Measurements from ENCODE around the gene SCGB1C1. TPM values are rescaled to one million over a fixed set of nuclear protein-coding genes. Genes with fewer than 3 reads are reported as not detected.
A peak's percentile ranks its signal among the peaks of the same experiment; 100 is the strongest.

The SCGB1C1 gene
- total and polyA plus RNA-seq, 8 donors = 0.41 to 1.1 (median 0.67) TPM; not detected in 4

- 90 to 99% methylated on average over 5 of the region's 5 CpGs for WGBS, 2 donors
- Histone ChIP-seq H3K4me3 (no peak overlapping the region), H3K9me3 (no peaks in the 10 kb centered on the region), H3K4me1 (peaks cover 10 to 18% (median 16%) of the 10 kb centered on the region in 3 donors), H3K36me3 (peaks cover 0 to 49% (median 33%) of the 10 kb centered on the region in 3 donors), H3K27ac (no peak overlapping the region), H3K27me3 (no peaks in the 10 kb centered on the region)
- ATAC-seq (no peak), DNase-seq (peak in 1 of 6 donors; percentile 11), FAIRE-seq (no peak)
- intact Hi-C loops (cut with DNase I) = no loop called here
- no peak for TF ChIP-seq CTCF (IDR thresholded peaks at IDR 0.05)
These were observed 17.9 kb downstream of the SCGB1C1 start for GRCh38 chr11:210803-211180.

- intact Hi-C loops (cut with DNase I) = no loop called here
- peak in 2 of 6 donors; percentile 17 to 31 for DNase-seq
- no peak overlapping the region for H3K27ac ChIP-seq
- no peak for ATAC-seq
- TF ChIP-seq CTCF (IDR thresholded peaks at IDR 0.05) = no peak
- H3K4me1 ChIP-seq = peaks cover 10 to 13% (median 13%) of the 10 kb centered on the region in 3 donors
- 73 to 81% methylated on average over 5 of the region's 5 CpGs for WGBS, 2 donors
- peaks cover 0 to 49% (median 33%) of the 10 kb centered on the region in 3 donors for H3K36me3 ChIP-seq
- no peak overlapping the region for H3K4me3 ChIP-seq
- no peaks in the 10 kb centered on the region for H3K9me3 ChIP-seq
- no peaks in the 10 kb centered on the region for H3K27me3 ChIP-seq
- FAIRE-seq = no peak
These were observed 18.4 kb downstream of the SCGB1C1 start for GRCh38 chr11:211295-211694.

GRCh38 chr11:211741-212140 lies 18.9 kb downstream of the SCGB1C1 start:
- 84 to 95% methylated on average over 9 of the region's 9 CpGs for WGBS, 2 donors
- Histone ChIP-seq H3K9me3 (no peaks in the 10 kb centered on the region), H3K27ac (no peak overlapping the region), H3K4me1 (peaks cover 10 to 13% (median 13%) of the 10 kb centered on the region in 3 donors), H3K36me3 (peaks cover 0 to 49% (median 33%) of the 10 kb centered on the region in 3 donors), H3K4me3 (no peak overlapping the region), H3K27me3 (no peaks in the 10 kb centered on the region)
- FAIRE-seq (no peak), DNase-seq (peak in 2 of 6 donors; percentile 10 to 44), ATAC-seq (no peak)
- intact Hi-C loops (cut with DNase I) = no loop called here
- TF ChIP-seq CTCF (IDR thresholded peaks at IDR 0.05) = no peak

- H3K9me3 ChIP-seq = no peaks in the 10 kb centered on the region
- no peak for FAIRE-seq
- peaks cover 10 to 13% (median 13%) of the 10 kb centered on the region in 3 donors for H3K4me1 ChIP-seq
- DNase-seq = peak in 2 of 6 donors; percentile 10 to 35
- no peak for TF ChIP-seq CTCF (IDR thresholded peaks at IDR 0.05)
- H3K27me3 ChIP-seq = no peaks in the 10 kb centered on the region
- intact Hi-C loops (cut with DNase I) = no loop called here
- no peak for ATAC-seq
- H3K27ac ChIP-seq = no peak overlapping the region
- peaks cover 0 to 49% (median 33%) of the 10 kb centered on the region in 3 donors for H3K36me3 ChIP-seq
- WGBS, 2 donors = 88 to 90% methylated on average over 17 of the region's 17 CpGs
- no peak overlapping the region for H3K4me3 ChIP-seq
These were observed 19.5 kb downstream of the SCGB1C1 start for GRCh38 chr11:212150-213100.

- ATAC-seq = no peak
- H3K9me3 ChIP-seq = no peaks in the 10 kb centered on the region
- H3K27me3 ChIP-seq = no peaks in the 10 kb centered on the region
- no peak overlapping the region for H3K4me3 ChIP-seq
- FAIRE-seq = no peak
- WGBS, 2 donors = 87 to 89% methylated on average over 4 of the region's 4 CpGs
- peak in 1 of 6 donors; percentile 26 for DNase-seq
- intact Hi-C loops (cut with DNase I) = no loop called here
- TF ChIP-seq CTCF (IDR thresholded peaks at IDR 0.05) = no peak
- H3K36me3 ChIP-seq = peaks cover 0 to 49% (median 33%) of the 10 kb centered on the region in 3 donors
- H3K27ac ChIP-seq = no peak overlapping the region
- H3K4me1 ChIP-seq = peaks cover 10 to 13% (median 13%) of the 10 kb centered on the region in 3 donors
These were observed 20.2 kb downstream of the SCGB1C1 start for GRCh38 chr11:213111-213510.

Measured in pancreas (tissue), 10 donors.